ENCODE data around the gene SMG6. TPM values are rescaled to one million over a fixed set of nuclear protein-coding genes. Genes with fewer than 3 reads are reported as not detected.
A peak's percentile ranks its signal among the peaks of the same experiment; 100 is the strongest.

Gene SMG6
- total RNA-seq, 4 donors from 2014 or later, result 13.3 to 74.9 (median 41.6) TPM

- Histone ChIP-seq H3K4me1 (peaks cover 10 to 20% of the 10 kb centered on the region in 2 donors), H3K27me3 (no peaks in the 10 kb centered on the region), H3K4me3 (no peak overlapping the region), H3K9me3 (no peaks in the 10 kb centered on the region), H3K36me3 (no peaks in the 10 kb centered on the region), H3K27ac (peak overlapping the region; percentile 92 to 98)
- intact Hi-C loops (cut with DNase I; ENCODE audit: low total_unique reads), result no loop called here
- peak in 1 of 2 donors; percentile 40 for DNase-seq
- no peak for TF ChIP-seq CTCF (IDR thresholded peaks at IDR 0.05)
- TF ChIP-seq POLR2A (IDR thresholded peaks at IDR 0.05), result no peak
Measured at GRCh38 chr17:2238432-2239169, 65.0 kb downstream of the SMG6 start.

GRCh38 chr17:2237950-2238349, 65.6 kb downstream of the SMG6 start:
- no peak for TF ChIP-seq CTCF (IDR thresholded peaks at IDR 0.05)
- no peak for TF ChIP-seq POLR2A (IDR thresholded peaks at IDR 0.05)
- H3K27ac ChIP-seq, result peak overlapping the region; percentile 92 to 98
- no peaks in the 10 kb centered on the region for H3K36me3 ChIP-seq
- H3K27me3 ChIP-seq, result no peaks in the 10 kb centered on the region
- peaks cover 10 to 20% of the 10 kb centered on the region in 2 donors for H3K4me1 ChIP-seq
- no peak for DNase-seq
- intact Hi-C loops (cut with DNase I; ENCODE audit: low total_unique reads), result no loop called here
- H3K9me3 ChIP-seq, result no peaks in the 10 kb centered on the region
- H3K4me3 ChIP-seq, result no peak overlapping the region

GRCh38 chr17:2237521-2237921, 66.1 kb downstream of the SMG6 start:
- intact Hi-C loops (cut with DNase I; ENCODE audit: low total_unique reads), result no loop called here
- DNase-seq, result peak; percentile 68 to 77
- H3K4me3 ChIP-seq, result no peak overlapping the region

GRCh38 chr17:2235792-2236366, 67.7 kb downstream of the SMG6 start:
- H3K4me3 ChIP-seq, result no peak overlapping the region
- peaks cover 13 to 16% of the 10 kb centered on the region in 2 donors for H3K4me1 ChIP-seq
- H3K27me3 ChIP-seq, result no peaks in the 10 kb centered on the region
- no peak for TF ChIP-seq POLR2A (IDR thresholded peaks at IDR 0.05)
- TF ChIP-seq CTCF (IDR thresholded peaks at IDR 0.05), result no peak
- peak overlapping the region; percentile 92 to 98 for H3K27ac ChIP-seq
- peak in 1 of 2 donors; percentile 59 for DNase-seq
- no peaks in the 10 kb centered on the region for H3K9me3 ChIP-seq
- no peaks in the 10 kb centered on the region for H3K36me3 ChIP-seq
- intact Hi-C loops (cut with DNase I; ENCODE audit: low total_unique reads), result no loop called here

More at GRCh38 chr17:2237521-2237921, 66.1 kb downstream of the SMG6 start:
- Histone ChIP-seq H3K36me3 (no peaks in the 10 kb centered on the region), H3K9me3 (no peaks in the 10 kb centered on the region), H3K27me3 (no peaks in the 10 kb centered on the region), H3K4me1 (peaks cover 10 to 20% of the 10 kb centered on the region in 2 donors), H3K27ac (peak overlapping the region; percentile 92 to 98)
- TF ChIP-seq POLR2A (IDR thresholded peaks at IDR 0.05), result no peak
- TF ChIP-seq CTCF (IDR thresholded peaks at IDR 0.05), result no peak

GRCh38 chr17:2235265-2235664, 68.3 kb downstream of the SMG6 start:
- Histone ChIP-seq H3K27ac (peak overlapping the region; percentile 92 to 98), H3K4me3 (no peak overlapping the region), H3K4me1 (peaks cover 10 to 13% of the 10 kb centered on the region in 2 donors), H3K36me3 (no peaks in the 10 kb centered on the region), H3K9me3 (no peaks in the 10 kb centered on the region), H3K27me3 (no peaks in the 10 kb centered on the region)
- no peak for DNase-seq
- TF ChIP-seq CTCF (IDR thresholded peaks at IDR 0.05) (no peak), POLR2A (IDR thresholded peaks at IDR 0.05) (no peak)
- intact Hi-C loops (cut with DNase I; ENCODE audit: low total_unique reads), result no loop called here

All from uterus (tissue), 4 donors.